Measurements from ENCODE around the gene IPPK. TPM values are rescaled to one million over a fixed set of nuclear protein-coding genes. Genes with fewer than 3 reads are reported as not detected.
A peak's percentile ranks its signal among the peaks of the same experiment; 100 is the strongest.

The IPPK gene
- total RNA-seq, 1 donor from 2014 or later, result 7.3 TPM

DNA sequence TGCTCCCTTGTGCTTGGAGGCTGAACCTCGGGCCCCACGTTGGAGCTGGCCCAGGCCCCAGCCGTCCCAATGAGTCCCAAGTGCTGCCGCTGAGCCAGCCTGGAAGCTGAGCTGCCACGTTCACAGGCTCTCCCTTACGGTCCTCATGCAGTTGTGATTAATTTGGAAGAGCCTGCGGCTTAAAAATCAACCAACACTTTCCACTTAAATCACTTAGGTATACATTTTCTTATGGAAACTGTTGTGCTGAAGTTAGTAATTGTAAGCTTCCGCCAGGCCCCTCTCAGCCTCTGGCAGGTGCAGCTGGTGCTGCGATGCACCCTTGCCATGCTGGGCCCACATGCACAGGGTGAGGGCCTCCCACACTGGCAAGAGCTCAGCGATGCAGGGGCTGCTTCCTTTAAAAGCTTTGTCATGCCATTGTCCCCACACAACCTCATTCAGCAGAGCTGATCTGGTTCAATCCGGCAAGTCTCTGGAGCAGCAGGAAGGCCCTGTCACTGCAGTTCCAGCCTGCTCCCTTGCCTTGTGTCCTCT is 61.0 kb downstream of the IPPK start:
- H3K27ac ChIP-seq, result peak overlapping the region; percentile 3
- intact Hi-C loops (cut with DNase I), result no loop called here
- DNase-seq, result no peak

GRCh38 chr9:92608241-92608908 is 61.6 kb downstream of the IPPK start:
- no peak for TF ChIP-seq CTCF (IDR thresholded peaks at IDR 0.05)
- peaks cover 7% of the 10 kb centered on the region for H3K4me1 ChIP-seq
- no peak overlapping the region for H3K4me3 ChIP-seq
- peak overlapping the region; percentile 3 for H3K27ac ChIP-seq
- peaks cover 21% of the 10 kb centered on the region for H3K36me3 ChIP-seq
- DNase-seq (no peak), ATAC-seq (no peak)
- peaks cover 4% of the 10 kb centered on the region for H3K9me3 ChIP-seq
- intact Hi-C loops (cut with DNase I), result no loop called here
- no peaks in the 10 kb centered on the region for H3K27me3 ChIP-seq (ENCODE audit: low read depth)

More for the DNA sequence above, 61.0 kb downstream of the IPPK start:
- Histone ChIP-seq H3K36me3 (peaks cover 27% of the 10 kb centered on the region), H3K4me3 (no peak overlapping the region), H3K9me3 (peaks cover 4% of the 10 kb centered on the region), H3K4me1 (peaks cover 7% of the 10 kb centered on the region), H3K27me3 (ENCODE audit: low read depth) (no peaks in the 10 kb centered on the region)
- no peak for TF ChIP-seq CTCF (IDR thresholded peaks at IDR 0.05)
- no peak for ATAC-seq

DNA sequence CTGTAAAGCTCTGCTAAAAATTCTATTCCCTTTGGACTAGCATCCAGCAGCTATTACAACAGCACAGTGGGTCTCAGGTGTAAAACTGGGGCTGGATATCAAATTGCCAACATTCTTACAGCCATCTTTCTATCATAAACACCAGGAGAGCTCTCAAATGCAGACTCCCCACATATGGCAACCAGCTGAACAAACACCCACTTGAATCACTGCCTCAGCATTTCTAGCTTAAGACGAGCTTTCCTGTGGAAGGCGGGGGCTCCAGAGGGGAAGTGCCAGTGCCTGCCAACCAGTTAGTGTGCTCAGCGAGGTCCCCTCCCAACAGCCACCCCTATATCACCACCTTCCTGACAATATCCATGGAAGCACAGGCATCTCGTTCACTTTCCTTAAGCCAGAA is 62.2 kb downstream of the IPPK start:
- no peak overlapping the region for H3K4me3 ChIP-seq
- H3K4me1 ChIP-seq, result peaks cover 7% of the 10 kb centered on the region
- peaks cover 4% of the 10 kb centered on the region for H3K9me3 ChIP-seq
- intact Hi-C loops (cut with DNase I), result no loop called here
- TF ChIP-seq CTCF (IDR thresholded peaks at IDR 0.05), result no peak
- no peak for ATAC-seq
- peaks cover 15% of the 10 kb centered on the region for H3K36me3 ChIP-seq
- no peak for DNase-seq
- no peaks in the 10 kb centered on the region for H3K27me3 ChIP-seq (ENCODE audit: low read depth)
- no peak overlapping the region for H3K27ac ChIP-seq

DNA sequence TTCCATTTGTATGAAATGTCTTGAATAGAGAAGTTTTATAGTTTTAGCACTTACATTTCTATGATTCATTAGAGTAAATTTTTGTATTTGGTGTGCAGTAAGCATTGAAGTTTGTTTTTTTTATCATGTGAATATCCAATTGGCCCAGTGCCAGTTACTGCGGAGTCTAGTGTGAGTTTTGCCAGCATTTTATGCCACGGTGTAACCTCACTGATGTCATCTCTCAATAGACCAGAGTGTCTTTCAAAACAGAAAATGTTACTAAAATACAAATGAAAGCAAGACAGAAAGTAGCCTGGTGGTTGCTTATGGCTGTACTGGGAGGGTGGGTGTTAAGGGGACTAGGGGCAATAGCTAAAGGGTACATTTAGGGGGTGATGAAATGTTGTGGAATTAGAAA is 62.8 kb downstream of the IPPK start:
- TF ChIP-seq CTCF (IDR thresholded peaks at IDR 0.05), result no peak
- intact Hi-C loops (cut with DNase I), result no loop called here
- DNase-seq (no peak), ATAC-seq (no peak)
- Histone ChIP-seq H3K27me3 (ENCODE audit: low read depth) (no peaks in the 10 kb centered on the region), H3K9me3 (peaks cover 4% of the 10 kb centered on the region), H3K4me1 (peaks cover 7% of the 10 kb centered on the region), H3K27ac (no peak overlapping the region), H3K4me3 (no peak overlapping the region), H3K36me3 (peaks cover 8% of the 10 kb centered on the region)

DNA sequence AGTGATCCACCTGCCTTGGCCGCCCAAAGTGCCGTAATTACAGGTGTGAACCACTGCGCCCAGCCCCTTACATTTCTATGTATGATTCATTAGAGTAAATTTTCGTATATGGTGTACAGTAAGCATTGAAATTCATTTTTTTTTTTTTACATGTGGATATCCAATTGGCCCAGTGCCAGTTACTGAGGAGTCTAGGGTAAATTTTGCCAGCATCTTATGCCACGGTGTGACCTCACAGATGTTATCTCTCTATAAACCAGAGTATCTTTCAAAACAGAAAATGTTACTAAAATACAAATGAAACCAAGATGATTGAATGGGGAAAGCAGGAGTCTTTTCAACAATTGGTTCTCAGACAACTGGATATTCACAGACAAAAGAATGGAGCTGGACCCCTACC is 64.7 kb downstream of the IPPK start:
- DNase-seq (no peak), ATAC-seq (no peak)
- intact Hi-C loops (cut with DNase I), result no loop called here
- TF ChIP-seq CTCF (IDR thresholded peaks at IDR 0.05), result no peak
- Histone ChIP-seq H3K27me3 (ENCODE audit: low read depth) (no peaks in the 10 kb centered on the region), H3K9me3 (peaks cover 4% of the 10 kb centered on the region), H3K36me3 (no peaks in the 10 kb centered on the region), H3K4me3 (no peak overlapping the region), H3K27ac (no peak overlapping the region), H3K4me1 (peaks cover 7% of the 10 kb centered on the region)

Measured in lower lobe of right lung (tissue), 2 donors.